Glomerular visceral epithelial cell (primary cell): ENCODE results near the gene CRAT.
A peak's percentile ranks its signal among the peaks of the same experiment; 100 is the strongest.

Experiments
- DNase-seq: peaks from one replicate; pipeline ENCODE4 v3.0.0-alpha.2; 2016; ENCODE audit errors: extremely low spot score

The CRAT gene

DNA sequence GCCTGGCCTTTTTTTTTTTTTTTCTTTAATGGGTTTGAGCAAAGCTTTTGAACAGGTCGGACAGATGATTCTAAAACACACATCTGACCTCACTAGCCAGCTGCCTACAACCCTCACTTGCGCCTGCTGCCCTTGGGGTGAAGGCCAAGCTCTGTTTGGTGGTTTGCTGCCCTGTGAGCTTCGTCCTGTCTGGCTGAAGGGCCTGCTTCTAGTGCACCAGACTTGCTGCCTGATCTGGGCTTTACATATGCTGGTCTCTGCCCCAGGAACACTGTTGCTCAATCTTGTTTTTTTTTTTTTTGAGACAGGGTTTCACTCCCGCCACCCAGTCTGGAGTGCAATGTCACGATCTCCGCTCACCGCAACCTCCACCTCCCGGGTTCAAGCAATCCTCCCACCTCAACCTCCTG is 46.1 kb downstream of the CRAT start:
- DNase-seq, result no peak

DNA sequence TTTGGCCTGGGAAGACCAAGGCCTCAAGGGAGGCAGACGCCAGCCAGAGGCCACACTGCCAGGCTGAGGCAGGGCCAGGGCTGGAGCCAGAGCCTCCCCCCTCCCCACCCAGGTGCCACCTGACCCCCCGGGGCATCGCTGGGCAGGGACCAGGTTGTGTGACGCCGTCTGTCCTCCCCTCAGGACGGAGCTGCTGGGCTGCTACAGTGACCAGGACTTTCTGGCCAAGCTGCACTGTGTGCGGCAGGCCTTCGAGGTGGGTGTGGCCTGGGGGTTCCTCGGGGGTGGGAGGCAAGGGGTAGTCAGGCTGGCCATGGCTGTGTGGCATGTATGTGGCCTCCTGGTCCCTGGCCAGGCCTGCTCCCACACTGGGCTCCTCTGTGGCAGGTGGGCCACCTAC is 47.5 kb downstream of the CRAT start:
- DNase-seq, result no peak

DNA sequence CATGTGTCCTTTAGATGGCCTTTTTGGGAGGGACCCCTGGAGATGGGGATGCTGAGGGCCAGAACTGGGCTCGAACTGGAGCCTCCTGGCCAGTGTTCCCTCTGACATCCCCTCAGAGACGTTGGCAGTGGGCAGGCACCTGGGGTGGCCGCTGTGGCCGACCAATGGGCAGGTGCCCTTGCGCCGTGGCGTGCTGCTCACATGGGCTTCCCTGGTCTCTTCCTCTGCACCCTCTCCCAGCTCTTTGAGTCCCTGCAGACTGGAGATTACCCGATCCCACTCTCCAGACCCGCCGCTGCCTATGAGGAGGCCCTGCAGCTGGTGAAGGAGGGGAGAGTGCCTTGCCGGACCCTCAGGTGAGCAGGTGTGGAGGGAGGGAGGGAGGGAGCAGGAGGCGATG is 49.6 kb downstream of the CRAT start:
- DNase-seq, result no peak

DNA sequence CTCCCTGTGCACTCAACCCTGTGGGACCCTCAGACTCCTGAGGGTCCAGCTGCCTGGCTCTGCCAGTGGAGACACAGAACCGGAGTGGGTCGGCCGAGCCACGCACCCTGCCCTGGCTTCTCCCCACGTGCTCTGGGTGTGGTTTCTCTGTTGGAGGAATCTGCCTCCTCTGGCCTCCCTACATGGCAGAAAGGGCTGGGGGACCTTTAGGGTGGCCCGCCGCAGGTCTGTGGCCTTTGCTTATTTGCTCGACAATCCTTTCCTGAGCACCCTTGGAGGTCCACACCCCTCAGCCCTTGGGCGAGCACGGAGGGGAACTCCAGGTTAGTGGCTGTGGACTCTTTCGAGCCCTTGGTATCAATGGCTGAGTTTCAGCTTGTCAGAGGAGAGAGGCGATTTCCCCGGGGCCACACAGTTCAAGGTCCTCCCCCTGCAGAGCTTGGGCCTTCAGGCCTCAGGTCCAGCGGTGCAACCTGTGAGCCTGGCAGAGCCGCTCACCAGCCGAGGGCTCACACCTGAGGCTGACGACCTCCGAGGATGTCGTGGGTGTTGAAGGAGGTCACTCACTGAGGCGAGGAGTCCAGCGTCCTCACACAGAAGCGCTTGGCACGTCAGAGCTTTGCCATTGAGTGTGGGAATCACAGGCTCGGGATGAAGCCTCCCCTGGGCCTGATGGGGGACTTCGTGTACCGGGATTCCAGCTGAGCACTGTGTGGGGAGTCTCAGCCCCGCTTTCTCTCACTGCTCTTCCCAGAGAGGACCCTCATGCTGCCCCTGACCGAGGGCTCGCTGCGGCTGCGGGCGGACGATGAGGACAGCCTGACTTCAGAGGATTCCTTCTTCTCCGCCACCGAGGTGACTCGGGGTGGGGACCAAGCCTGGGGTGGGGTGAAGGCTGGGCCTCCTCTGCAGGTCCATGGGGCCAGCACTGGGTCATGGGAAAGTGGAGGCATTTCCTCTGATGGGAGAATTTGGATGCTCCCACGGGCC is 50.5 kb downstream of the CRAT start:
- DNase-seq, result no peak

DNA sequence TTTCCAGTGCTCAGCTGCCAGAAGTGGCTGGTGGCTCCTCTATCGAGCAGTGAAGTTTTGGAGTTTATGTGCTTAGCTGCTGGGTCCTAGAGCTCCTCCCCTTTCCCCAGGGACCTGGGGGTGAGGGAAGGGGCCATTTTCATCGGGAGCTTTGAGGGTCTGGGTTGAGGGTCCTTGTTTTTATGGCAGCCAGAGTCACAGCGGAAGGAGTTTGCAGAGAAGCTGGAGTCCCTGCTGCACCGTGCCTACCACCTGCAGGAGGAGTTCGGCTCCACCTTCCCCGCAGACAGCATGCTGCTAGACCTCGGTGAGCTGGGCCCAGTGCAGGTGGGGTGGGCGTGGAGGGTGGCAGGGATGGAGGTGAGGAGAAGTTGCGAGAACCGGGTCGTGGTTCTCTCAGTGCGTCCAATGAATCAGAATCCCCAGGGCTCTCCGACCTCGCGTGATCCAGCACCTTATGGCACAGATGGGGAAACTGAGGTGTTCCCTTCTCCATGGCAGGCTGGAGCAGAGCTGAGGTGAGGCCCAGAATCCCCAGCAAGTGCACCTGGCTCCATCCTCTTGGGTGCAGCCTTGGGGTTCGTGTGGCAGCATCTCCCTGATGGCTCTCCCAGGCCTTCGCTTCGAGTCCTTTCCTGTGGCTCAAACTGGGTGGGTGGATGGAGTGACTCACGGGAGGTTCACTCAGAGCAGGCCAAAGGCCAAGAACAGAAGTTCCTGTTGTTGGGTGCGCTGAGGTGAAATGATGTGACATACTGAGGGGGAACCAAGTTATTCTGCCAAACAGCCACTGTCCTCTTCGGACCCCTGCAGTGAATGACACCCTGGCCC is 51.4 kb downstream of the CRAT start:
- peak; percentile 28 for DNase-seq

DNA sequence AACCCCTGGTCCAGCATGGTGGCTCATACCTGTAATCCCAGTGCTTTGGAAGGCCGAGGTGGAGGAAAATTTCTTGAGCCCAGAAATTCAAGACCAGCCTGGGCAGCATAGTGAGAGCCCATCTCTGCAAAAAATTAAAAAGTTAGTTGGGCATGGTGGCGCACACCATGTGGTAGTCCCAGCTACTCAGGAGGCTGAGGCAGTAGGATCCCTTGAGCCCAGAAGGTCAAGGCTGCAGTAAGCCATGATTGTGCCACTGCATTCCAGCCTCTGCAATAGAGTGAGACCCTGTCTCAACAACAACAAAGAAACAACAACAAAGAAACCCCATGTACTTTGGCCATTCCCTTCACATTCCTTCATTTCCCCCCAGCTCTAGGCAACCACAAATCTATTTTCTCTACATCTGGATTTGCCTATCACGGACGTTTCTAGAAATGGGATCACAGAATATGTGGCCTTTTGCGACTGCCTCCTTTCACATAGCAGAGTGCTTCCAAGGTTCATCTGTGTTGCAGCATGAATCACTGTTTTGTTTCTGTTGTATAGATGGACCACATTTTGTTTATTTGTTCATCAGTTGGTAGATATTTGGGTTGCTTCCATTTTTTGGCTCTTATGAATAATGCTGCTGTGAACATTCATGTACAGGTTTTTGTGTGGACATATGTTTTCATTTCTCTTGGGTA is 56.3 kb downstream of the CRAT start:
- no peak for DNase-seq

DNA sequence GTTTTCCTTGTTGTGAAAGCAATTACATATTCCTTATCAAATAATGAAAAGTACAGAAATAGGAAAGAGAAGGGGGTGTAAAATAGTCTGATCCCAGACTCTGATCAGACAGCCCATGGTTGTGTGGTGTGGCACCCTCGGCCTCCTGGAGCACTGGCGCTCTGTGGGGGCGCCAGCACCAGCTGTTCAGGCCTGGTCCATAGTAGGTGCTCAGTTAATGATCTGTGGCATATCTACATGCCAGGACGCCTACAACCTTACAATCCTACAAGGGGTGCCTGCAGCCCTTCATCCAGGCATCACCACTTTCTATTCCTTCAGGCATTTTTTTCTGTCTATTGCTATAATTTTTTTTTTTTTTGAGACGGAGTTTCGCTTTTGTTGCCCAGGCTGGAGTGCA is 57.6 kb downstream of the CRAT start:
- no peak for DNase-seq

DNA sequence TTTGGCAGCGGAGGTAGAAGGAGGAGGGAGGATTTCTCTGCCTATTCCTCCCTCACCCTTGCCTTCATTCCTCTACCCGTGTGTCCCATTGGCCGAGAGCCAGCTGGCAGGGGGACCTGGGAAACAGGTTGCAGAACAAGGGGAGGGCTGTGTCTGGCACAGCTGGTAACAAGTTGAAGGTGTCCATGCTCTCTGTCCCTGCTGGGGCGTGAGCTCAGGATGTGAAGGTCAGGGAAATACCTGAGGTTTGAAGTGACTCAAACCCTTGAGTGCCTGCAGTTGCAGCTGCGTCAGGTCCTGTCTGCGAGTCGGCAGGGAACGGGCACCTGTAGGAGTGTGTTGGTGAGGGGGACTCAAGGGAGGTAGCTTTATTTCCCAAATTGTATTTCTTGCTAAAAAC is 58.0 kb downstream of the CRAT start:
- peak; percentile 11 for DNase-seq
